GM12874 (cell line): ENCODE data around the gene SPR.

Experiments
- CTCF ChIP-seq: IDR thresholded peaks from 2 replicates; pipeline ENCODE4 v1.5.1; 2011; ENCODE audit warnings: low read depth, mild to moderate bottlenecking, control low read depth, low read length, moderate library complexity; ENCODE audit not compliant: insufficient read depth

Gene SPR

GRCh38 chr2:72917877-72918553 is 30.8 kb downstream of the SPR start:
- TF ChIP-seq CTCF = no peak

DNA sequence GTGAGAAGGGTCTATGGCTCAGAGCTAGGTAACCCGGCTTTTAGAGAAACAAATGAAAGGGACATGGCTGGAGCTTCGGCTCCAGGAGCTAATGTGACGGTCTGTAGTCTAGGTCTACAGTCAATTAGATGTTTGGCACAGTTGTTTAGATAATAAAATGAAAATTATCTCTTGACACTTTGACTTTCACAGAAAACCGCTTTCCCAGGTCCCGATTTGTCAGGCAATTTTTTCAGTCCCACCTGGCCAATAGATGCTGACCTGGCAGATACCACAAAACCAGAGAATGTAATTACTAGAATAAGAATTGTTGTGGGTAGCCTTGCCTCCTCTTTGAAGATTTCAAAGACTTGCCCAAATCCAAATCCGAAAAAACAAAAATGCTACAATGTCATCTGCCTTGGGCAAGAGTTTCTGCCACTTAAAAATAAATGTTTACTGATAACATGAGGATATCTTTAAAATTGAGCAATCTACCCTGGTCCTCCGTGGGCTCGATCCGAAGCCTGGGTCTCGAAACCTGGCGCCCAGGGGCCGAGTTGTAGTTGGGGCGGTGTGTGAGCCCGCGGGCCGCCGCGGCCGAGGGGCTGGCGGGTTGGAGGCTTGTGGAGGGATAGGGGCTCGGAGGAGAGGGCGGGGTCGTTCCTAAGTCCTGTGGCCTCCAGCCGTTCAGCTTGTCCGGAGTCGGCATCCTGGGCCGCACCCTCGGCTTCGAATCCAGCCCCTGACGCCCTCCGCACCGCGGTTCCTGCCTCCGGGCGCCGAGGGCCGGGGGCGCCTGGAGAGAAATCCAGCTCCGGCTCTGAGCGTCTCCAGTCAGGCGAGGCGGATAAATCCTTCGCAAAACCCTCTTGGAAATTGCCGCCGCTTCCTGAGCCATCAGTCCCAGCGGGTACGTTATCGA is 32.5 kb downstream of the SPR start:
- no peak for TF ChIP-seq CTCF

- no peak for TF ChIP-seq CTCF
Observed at GRCh38 chr2:72920318-72921087, 33.3 kb downstream of the SPR start.

DNA sequence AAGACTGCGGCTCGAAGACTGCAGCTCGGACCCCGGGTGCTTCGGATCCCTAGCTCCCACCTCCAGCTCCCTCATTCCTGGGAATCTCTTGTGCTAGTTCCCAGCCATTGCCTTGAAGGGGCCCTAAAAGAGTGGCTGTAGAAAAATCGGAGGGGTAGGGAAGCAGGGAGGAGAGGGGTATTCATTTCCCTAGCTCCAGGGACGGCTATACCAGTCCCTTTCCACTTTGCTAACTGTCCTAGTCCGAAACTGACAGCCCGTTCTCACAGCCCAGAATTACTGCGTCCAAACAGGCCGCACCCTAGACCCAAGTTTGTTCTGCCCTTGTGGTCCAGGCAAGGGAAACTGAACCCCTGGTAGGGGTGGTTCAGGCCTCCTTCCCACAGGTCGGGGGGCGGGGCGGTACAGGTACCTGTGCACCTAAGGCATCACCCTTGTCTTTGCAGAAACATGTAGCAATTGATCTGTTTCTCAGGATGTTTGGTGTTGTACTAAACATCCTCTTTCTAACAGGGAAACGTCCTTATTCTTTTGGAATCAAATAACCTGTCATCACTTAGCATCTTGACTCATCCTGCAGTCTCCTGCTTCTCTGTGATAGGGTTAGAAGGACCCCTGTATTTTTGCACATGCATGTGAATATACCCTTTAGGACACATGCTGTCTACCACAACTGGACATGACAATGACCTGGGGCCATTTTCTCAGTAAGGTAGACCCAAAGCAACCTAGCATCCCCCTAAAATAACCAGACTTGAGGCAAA is 34.1 kb downstream of the SPR start:
- TF ChIP-seq CTCF = no peak

- TF ChIP-seq CTCF = no peak
Observed at GRCh38 chr2:72921853-72922252, 34.6 kb downstream of the SPR start.

GRCh38 chr2:72923833-72924352 is 36.7 kb downstream of the SPR start:
- no peak for TF ChIP-seq CTCF
